ENCODE data around the gene KLHL24.
A peak's percentile ranks its signal among the peaks of the same experiment; 100 is the strongest.
"Not testable (repeated sequence)": the region's sequence is repeated elsewhere in the genome, so short reads cannot be mapped to it uniquely, and the experiment has no call there.

Gene KLHL24, protein sequence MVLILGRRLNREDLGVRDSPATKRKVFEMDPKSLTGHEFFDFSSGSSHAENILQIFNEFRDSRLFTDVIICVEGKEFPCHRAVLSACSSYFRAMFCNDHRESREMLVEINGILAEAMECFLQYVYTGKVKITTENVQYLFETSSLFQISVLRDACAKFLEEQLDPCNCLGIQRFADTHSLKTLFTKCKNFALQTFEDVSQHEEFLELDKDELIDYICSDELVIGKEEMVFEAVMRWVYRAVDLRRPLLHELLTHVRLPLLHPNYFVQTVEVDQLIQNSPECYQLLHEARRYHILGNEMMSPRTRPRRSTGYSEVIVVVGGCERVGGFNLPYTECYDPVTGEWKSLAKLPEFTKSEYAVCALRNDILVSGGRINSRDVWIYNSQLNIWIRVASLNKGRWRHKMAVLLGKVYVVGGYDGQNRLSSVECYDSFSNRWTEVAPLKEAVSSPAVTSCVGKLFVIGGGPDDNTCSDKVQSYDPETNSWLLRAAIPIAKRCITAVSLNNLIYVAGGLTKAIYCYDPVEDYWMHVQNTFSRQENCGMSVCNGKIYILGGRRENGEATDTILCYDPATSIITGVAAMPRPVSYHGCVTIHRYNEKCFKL

GRCh38 chr3:183635431-183636220 is at the start of gene KLHL24:
KLHL24 (plus strand) TSS chr3:183635623; CDS start chr3:183650357, 14,734 bp downstream.
- DNase-seq: peak; percentile 94

GRCh38 chr3:183586477-183586876 is 48.9 kb upstream of the KLHL24 start:
- DNase-seq: no peak

GRCh38 chr3:183587336-183587735 is 48.1 kb upstream of the KLHL24 start:
- DNase-seq: no peak

DNA sequence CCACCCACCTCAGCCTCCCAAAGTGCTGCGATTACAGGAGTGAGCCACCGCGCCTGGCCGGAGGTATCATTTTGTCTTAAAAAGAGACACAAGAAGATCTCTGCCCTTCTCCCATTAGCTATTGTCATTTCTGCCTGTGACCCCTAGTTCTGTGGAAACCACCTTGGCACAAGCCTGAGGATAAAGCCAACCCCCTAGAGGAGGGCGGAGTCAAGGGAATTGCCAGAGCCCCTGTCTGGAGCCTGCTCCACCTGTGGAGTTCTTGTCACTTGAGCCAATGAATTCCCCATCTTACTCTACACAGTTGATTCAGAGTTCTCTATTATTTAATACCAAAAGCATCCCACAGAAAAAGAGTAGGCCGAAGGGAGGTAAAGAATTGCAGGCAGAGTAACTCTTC is 45.0 kb upstream of the KLHL24 start:
- no peak for DNase-seq

DNA sequence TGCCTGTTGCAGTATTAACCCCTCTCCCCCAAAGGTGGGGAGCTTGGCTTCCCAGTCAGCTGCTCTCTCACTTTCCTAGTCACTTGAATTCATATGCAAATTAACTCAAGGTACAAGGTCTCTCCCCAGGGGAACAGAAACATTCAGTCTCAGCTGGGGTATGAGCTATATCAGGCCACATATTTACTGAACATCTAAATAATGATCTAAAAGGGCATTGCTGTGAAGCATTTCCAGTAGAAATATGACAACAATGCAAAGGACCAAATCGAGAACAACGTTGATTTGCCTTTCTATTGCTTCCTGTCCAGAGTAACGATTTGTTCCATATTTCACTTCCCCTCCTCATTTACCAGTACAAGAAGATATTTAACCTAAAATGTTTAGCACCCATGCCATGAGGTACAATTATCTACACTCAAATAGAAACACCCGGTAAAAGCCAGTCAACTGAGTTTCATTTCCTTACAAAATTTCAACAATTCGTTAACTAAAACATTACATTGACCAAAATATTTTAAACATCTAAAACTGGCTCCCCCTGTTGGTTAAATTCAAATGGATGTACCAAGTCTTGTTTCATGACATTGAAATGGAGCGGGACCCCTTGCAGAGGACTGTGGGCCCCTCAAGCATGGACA is 43.4 kb upstream of the KLHL24 start:
- DNase-seq: peak; percentile 41

GRCh38 chr3:183592821-183593220 is 42.6 kb upstream of the KLHL24 start:
- no peak for DNase-seq

DNA sequence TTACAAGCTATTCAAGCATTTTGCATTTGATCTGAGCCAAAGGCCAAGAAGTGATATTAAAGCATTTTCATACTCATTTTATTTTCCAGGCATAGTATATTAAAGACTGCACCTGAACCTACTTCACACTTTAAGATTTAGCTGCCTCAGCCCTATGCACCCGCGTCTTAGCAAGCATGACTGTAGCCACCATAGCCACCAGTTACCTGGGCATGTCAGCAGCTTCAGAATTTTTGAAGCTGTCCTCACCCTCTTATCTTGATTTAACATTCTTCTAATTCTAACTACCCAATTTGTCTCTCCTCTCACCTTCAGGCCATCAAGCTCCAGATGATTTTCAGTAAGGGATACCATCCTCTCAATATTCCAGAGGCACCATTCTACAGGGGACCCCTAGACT is 40.8 kb upstream of the KLHL24 start:
- no peak for DNase-seq

DNA sequence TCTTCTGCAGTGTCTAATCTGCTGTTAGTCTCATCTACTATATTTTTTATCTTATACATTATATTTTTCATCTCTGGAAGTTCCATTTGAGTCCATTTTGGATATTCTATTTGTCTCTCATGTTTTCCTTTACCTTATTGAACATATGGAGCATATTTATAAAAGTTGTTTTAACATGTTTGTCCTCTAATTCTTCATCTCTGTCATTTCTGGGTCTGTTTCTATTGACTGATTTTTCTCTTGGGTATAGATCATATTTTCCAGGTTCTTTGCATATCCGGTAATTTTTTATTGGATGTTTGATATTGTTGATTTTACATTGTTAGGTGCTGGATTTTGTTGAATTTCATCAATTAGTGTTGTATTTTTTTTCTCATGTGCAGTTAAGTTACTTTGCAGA is 37.5 kb upstream of the KLHL24 start:
- no peak for DNase-seq

DNA sequence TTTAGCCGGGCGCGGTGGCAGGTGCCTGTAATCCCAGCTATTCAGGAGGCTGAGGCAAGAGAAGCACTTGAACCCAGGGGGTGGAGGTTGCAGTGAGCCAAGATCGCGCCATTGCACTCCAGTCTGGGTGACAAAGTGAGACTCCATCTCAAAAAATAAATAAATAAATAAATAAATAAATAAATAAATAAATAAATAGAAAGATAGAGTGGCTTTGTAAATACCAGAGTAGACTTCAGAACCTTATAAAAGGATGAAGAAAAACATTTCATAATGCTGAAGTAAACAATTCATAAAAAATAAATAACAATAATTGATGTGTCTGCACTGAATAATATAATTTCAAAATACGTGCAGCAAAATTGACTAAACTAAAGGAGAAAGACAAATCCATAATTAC is 24.1 kb upstream of the KLHL24 start:
- DNase-seq: not testable (repeated sequence)

DNA sequence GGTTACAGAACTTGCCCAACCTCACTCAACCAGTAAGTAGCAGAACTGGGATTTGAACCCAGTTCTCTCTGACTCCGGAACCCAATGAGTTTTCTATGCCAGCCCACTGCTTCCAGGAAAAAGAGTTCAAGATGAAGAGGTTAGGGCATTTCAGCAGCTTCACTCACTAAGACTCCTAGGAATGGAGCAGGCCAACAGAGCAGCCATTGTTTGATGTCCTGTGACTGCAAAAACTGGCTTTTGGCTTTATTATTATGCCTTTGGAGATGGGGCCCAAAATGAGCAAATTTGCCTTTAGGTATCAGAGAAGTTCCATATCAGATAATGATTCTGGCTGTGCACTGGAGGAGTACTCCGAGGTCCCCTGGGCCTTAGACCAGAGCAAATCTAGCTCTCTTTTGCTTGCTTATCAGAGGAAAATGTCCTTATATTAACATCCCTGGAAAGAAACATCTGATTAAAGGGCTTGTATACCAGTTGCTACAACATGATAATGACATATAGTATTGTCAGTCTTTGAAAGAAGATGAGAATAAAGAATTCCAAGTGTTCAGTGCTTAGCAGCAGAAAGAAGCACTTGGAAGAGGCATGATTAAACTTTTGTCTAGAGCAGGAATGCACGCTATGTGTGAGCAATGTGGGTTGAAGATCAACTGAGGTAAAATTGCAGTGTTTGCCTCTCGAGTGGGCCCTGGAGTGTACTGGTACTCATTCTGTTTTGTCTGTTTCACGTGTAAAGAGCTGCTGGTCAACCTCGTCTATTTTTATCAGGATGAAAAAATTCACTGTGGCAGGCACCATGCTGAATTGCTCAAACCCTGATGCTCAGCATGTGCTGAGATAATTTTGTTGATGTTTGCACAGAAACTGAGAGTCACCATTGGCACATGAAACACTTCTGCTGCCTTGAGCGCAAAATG is 21.8 kb upstream of the KLHL24 start:
- no peak for DNase-seq

GRCh38 chr3:183618542-183618941 is 16.9 kb upstream of the KLHL24 start:
- no peak for DNase-seq

DNA sequence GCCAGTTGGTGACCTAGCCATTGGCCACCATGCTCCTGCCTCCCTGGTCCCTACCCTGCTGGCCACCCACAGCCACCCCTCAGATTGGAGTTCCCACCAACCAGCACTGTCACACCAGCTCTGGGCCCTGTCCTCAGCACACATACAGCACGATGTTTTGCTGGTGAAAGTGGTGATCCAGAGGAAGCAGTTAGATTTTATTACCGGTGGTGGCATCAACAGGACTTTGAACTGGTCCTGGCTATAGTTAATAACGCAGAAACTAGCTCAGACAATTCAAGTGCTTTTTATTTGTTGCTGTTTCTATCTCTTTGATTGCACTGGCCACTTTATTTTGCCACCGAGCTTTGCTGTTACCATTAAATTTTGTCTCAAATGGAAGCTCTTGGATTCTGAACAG is 16.4 kb upstream of the KLHL24 start:
- no peak for DNase-seq

DNA sequence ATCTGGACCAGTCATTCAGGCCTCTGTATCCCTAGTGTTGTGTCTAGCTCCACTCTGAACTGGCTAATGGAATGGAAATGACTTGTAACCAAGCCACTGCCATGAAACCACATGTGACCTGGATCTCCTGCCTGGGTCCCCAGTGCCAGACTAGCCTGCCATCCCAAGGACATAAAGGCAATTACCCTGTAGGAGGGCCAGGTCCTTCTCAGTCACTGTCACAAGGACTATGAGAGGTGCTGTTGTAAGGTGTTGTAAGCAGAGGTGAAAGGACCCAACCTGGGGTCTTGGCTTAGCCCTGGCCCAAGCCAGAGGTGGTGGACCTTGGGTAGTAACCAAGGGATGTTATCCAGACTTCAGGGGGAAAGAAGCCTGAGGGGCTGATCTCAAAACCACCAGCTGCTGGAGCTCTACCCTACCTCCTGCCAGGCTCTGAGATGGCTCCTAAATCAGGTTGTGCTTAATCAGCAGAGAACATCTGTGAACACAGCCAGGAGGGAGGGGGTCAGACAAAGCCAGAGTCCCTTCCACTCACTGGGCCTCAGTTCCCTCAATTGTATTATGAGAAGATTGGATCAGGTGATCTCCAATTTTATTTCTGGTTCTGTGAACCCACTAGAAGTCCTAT is 15.7 kb upstream of the KLHL24 start:
- DNase-seq: peak; percentile 51

GRCh38 chr3:183620252-183620628 is 15.2 kb upstream of the KLHL24 start:
- DNase-seq: no peak

DNA sequence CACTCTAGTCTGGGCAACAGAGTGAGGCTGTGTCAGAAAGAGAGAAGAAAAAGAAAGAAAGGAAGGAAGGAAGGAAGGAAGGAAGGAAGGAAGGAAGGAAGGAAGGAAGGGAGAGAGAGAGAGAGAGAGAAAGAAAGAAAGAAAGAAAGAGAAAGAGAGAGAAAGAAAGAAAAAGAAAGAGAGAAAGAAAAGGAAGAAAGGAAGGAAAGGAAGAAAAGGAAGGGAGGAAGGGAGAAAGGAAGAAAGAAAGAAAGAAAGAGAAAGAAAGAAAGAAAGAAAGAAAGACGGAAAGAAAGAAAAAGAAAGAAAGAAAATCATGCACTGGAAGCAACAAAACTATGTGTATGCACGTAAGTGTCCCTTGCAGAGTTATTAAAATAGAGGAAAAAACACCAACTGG is 12.9 kb upstream of the KLHL24 start:
- not testable (repeated sequence) for DNase-seq

DNA sequence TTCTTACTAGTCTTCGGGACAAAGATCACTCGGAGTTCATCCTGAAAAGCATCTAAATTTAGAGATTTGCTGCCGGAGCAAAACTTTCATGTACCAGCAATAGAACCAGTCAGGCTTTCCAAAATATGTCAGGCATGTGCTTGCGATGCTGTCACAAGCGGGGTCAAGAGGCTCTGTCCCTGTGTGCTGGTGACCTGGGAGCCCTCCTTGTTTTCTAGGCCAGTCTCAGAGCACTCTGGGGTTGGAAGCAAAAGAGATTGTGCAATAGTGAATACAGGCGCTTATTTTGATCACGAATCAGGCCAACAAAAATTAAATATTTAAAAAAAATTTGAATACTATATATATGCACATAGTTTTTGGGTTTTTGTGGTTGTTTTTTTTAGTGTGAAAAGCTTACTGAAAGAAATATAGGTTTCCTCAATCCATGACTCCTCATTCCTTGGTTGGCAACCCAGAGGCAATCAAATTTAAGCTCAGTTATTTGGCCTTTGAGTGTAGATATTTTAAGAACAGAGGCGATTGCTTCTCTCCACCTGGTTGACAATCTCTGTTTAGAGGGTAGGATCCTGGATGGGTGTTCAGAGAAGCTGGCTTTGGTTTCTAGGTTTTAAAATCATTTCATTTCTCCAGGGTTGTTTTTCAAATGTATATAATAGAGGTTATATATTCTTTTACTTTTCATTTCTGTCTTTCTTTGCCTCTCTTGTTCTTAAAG is 8.4 kb upstream of the KLHL24 start:
- no peak for DNase-seq

GRCh38 chr3:183629546-183630301 is 5.7 kb upstream of the KLHL24 start:
- DNase-seq: no peak

DNA sequence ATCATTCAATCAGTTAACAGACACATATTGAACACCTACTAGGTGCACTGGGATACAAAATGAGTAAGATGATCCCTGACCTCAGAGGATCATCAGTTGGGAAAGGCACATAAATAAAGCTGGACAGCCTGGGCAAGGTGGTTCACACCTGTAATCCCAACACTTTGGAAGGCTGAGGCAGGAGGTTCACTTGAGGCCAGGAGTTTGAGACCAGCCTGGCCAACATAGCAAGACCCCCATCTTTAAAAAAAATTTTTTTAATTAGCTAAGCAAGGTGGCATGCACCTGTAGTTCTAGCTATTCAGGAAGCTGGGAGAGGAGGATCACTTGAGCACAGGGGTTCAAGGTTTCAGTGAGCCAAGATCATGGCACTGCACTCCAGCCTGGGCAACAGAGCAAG is 3.7 kb upstream of the KLHL24 start:
- no peak for DNase-seq

DNA sequence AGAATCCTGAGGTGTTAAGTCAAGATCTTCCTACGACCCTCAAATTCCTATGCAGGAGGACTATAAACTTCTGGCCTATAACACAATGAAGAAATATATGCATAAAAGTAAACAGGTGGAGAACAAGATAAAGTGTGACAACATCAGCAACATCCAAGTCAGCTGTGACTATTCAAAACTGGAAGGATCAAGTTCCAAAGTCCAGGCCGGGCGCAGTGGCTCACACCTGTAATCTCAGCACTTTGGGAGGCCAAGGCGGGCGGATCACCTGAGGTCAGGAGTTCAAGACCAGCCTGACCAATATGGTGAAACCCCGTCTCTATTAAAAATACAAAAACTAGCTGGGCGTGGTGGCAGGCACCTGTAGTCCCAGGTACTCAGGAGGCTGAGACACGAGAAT is 2.7 kb upstream of the KLHL24 start:
- not testable (repeated sequence) for DNase-seq

GRCh38 chr3:183634707-183635106 is 716 bp upstream of the KLHL24 start:
- DNase-seq: no peak

Data from hematopoietic multipotent progenitor cell treated with erythropoietin and hydrocortisone succinate and interleukin-3 and kit ligand, for 8 days (in vitro differentiated cells).